ENCODE measurements around the gene ANXA10.

Gene ANXA10

GRCh38 chr4:168120811-168121210 is 28.5 kb downstream of the ANXA10 start:
- DNase-seq (ENCODE audit: low read depth), result no peak
- in situ Hi-C loops (cut with HindIII; ENCODE audit: low sequenced_read_pairs), result no loop called here
- no peak for TF ChIP-seq CTCF (IDR thresholded peaks at IDR 0.05; ENCODE audit: low read depth, low read length, missing control alignments)
- no peak overlapping the region for H3K4me3 ChIP-seq (ENCODE audit: low read depth, low read length)

GRCh38 chr4:168124008-168124641 is 31.8 kb downstream of the ANXA10 start:
- DNase-seq (ENCODE audit: low read depth), result no peak
- no peak for TF ChIP-seq CTCF (IDR thresholded peaks at IDR 0.05; ENCODE audit: low read depth, low read length, missing control alignments)
- H3K4me3 ChIP-seq (ENCODE audit: low read depth, low read length), result no peak overlapping the region
- in situ Hi-C loops (cut with HindIII; ENCODE audit: low sequenced_read_pairs), result no loop called here

GRCh38 chr4:168126952-168127351 is 34.6 kb downstream of the ANXA10 start:
- in situ Hi-C loops (cut with HindIII; ENCODE audit: low sequenced_read_pairs), result no loop called here
- no peak for TF ChIP-seq CTCF (IDR thresholded peaks at IDR 0.05; ENCODE audit: low read depth, low read length, missing control alignments)
- no peak overlapping the region for H3K4me3 ChIP-seq (ENCODE audit: low read depth, low read length)
- DNase-seq (ENCODE audit: low read depth), result no peak

GRCh38 chr4:168128601-168129000 is 36.3 kb downstream of the ANXA10 start:
- DNase-seq (ENCODE audit: low read depth), result no peak
- H3K4me3 ChIP-seq (ENCODE audit: low read depth, low read length), result no peak overlapping the region
- no peak for TF ChIP-seq CTCF (IDR thresholded peaks at IDR 0.05; ENCODE audit: low read depth, low read length, missing control alignments)
- in situ Hi-C loops (cut with HindIII; ENCODE audit: low sequenced_read_pairs), result no loop called here

- TF ChIP-seq CTCF (IDR thresholded peaks at IDR 0.05; ENCODE audit: low read depth, low read length, missing control alignments), result no peak
- no peak for DNase-seq (ENCODE audit: low read depth)
- in situ Hi-C loops (cut with HindIII; ENCODE audit: low sequenced_read_pairs), result no loop called here
- H3K4me3 ChIP-seq (ENCODE audit: low read depth, low read length), result no peak overlapping the region
Measured at GRCh38 chr4:168129046-168129772, 36.9 kb downstream of the ANXA10 start.

GRCh38 chr4:168129802-168130201 is 37.5 kb downstream of the ANXA10 start:
- DNase-seq (ENCODE audit: low read depth), result no peak
- TF ChIP-seq CTCF (IDR thresholded peaks at IDR 0.05; ENCODE audit: low read depth, low read length, missing control alignments), result no peak
- H3K4me3 ChIP-seq (ENCODE audit: low read depth, low read length), result no peak overlapping the region
- in situ Hi-C loops (cut with HindIII; ENCODE audit: low sequenced_read_pairs), result no loop called here

Measured in astrocyte of the cerebellum (primary cell).